SU-DHL-6 (cell line): ENCODE data around the gene DES.

ENCODE experiments used
- EZH2phosphoT487 ChIP-seq: fragments of 200-600 bp; sonication (generic), shearing (Covaris generic); conservative IDR thresholded peaks from 2 replicates; pipeline ENCODE4 v1.6.1; 2018; ENCODE audit warnings: mild to moderate bottlenecking, antibody characterized with exemption, low read length, moderate library complexity, mixed read lengths
- TF ChIP-seq, protein P1 (sequence below): fragments of 200-600 bp; sonication (generic); IDR thresholded peaks from one replicate; pipeline ENCODE4 v1.5.1; 2017; ENCODE audit warnings: antibody characterized with exemption, mild to moderate bottlenecking, low read length, moderate library complexity; ENCODE audit not compliant: insufficient read depth, poor library complexity, severe bottlenecking

DNA sequence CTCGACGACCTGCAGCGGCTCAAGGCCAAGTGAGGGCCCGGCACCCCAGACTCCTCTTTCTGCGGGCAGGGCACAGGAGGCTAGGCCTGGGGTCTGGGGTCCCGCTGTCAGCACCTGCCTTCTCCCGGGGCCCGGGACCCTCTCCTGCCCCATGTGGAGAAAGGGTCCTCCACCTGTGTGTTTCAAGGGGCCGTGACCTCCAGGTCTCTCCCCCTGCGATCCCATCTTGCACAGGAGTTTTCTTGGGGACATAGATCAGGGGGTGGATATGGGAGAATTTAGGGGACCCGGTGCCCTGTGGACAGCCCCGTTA, 791 bp downstream of the DES start:
- TF ChIP-seq, protein P1, sequence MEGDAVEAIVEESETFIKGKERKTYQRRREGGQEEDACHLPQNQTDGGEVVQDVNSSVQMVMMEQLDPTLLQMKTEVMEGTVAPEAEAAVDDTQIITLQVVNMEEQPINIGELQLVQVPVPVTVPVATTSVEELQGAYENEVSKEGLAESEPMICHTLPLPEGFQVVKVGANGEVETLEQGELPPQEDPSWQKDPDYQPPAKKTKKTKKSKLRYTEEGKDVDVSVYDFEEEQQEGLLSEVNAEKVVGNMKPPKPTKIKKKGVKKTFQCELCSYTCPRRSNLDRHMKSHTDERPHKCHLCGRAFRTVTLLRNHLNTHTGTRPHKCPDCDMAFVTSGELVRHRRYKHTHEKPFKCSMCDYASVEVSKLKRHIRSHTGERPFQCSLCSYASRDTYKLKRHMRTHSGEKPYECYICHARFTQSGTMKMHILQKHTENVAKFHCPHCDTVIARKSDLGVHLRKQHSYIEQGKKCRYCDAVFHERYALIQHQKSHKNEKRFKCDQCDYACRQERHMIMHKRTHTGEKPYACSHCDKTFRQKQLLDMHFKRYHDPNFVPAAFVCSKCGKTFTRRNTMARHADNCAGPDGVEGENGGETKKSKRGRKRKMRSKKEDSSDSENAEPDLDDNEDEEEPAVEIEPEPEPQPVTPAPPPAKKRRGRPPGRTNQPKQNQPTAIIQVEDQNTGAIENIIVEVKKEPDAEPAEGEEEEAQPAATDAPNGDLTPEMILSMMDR, result no peak
- TF ChIP-seq EZH2phosphoT487, result no peak
